ENCODE data around the gene ENPP6.
"Not testable (repeated sequence)": the region's sequence is repeated elsewhere in the genome, so short reads cannot be mapped to it uniquely, and the experiment has no call there.

The ENPP6 gene

DNA sequence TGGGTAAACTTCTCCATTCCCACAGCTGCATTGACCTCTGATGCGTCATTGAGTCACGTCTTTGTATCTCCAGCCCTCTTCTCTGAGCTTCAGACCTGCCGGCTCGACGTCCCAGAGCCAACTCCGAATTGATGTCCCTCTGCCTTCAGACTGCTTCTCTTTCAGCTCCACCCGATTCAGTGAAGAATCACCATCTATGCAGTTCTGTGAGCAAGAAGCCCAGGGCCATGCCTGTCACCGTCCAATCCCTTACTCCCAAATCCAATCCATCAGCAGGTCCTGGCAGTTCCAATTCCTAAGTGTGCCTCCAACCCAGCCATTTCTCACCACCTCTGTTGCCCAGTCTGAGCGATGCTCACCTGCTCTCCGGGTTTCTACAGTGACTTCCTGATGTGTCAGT is 70.7 kb downstream of the ENPP6 start:
- Mint-ChIP-seq H3K27me3 (peaks cover 42 to 67% of the 10 kb centered on the region in 2 donors), H3K4me3 (no peak overlapping the region), H3K27ac (no peak overlapping the region), H3K9me3 (no peaks in the 10 kb centered on the region), H3K36me3 (ENCODE audit: insufficient read depth) (peaks cover 3% of the 10 kb centered on the region), H3K4me1 (ENCODE audit: low read depth in 2 of 2) (no peaks in the 10 kb centered on the region)
- ATAC-seq (replicated peaks), result no peak
- DNase-seq, result no peak

DNA sequence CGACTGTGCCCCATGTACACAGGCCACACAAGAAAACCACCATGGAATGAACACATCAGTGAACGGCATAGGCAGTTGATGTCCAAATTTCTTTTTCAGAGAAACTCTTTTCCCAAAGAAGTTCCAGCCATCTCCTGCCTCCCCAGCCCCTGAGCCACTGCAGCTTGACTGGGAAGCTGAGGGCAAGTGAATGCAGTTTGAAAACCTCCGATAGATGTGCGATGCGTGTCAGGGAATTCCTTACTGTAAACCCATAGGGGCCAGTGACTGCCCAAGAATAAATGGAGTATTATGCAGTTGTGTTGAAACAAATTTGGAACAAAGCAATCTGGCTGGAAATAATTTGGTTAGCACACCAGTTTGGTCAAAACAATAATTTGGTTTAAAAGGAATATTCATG is 72.1 kb downstream of the ENPP6 start:
- H3K36me3 Mint-ChIP-seq (ENCODE audit: insufficient read depth), result peaks cover 3% of the 10 kb centered on the region

DNA sequence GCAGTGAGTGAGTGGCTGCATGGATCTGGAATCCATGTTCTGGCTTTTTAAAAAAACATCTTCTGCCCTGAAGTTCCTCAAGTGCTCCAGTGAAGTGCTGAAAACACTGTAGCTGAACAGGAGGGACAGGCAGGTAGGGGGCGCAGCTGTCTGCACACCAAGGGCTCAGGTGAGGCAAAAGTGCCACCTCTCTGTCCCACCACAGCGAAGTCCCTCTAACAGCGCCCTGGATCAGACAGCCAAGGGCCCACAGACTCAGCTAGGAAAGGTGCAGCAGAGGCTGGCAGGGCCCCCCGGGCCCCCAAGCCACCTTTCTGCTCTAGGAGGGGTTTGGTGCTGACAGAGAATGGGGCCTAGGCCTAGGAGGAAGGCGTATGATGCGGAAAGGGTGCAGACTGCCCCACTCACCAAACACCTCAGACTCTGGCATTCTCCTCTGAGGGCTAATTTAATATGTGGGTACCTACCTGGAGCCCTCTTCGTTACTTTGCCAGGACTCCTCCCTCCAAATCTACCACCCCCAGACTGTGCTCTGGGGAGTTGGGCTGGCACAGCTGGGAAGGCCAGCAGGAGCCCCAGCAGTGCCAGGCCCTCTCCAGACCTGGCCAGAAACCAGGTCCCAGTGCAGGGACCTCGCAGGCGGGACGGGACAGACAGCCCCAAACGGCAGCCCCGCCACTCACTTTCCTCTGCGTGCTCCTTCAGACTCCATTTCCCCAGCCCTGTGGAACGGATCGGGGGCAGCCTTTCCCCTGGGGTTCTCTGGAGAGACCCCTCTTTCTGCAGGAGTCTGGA is 73.7 kb downstream of the ENPP6 start:
- peaks cover 0 to 1% of the 10 kb centered on the region in 2 donors for H3K9me3 Mint-ChIP-seq
- no peak overlapping the region for H3K27ac Mint-ChIP-seq
- H3K36me3 Mint-ChIP-seq (ENCODE audit: insufficient read depth), result peaks cover 3% of the 10 kb centered on the region
- ATAC-seq (replicated peaks) (no peak), DNase-seq (no peak)
- no peaks in the 10 kb centered on the region for H3K4me1 Mint-ChIP-seq (ENCODE audit: low read depth in 2 of 2)
- H3K27me3 Mint-ChIP-seq, result peaks cover 43 to 69% of the 10 kb centered on the region in 2 donors
- no peak overlapping the region for H3K4me3 Mint-ChIP-seq

More for the DNA sequence above, 72.1 kb downstream of the ENPP6 start:
- H3K27ac Mint-ChIP-seq, result no peak overlapping the region
- H3K9me3 Mint-ChIP-seq, result no peaks in the 10 kb centered on the region
- peaks cover 43 to 66% of the 10 kb centered on the region in 2 donors for H3K27me3 Mint-ChIP-seq
- H3K4me1 Mint-ChIP-seq (ENCODE audit: low read depth in 2 of 2), result no peaks in the 10 kb centered on the region
- no peak for ATAC-seq (replicated peaks)
- no peak for DNase-seq
- H3K4me3 Mint-ChIP-seq, result no peak overlapping the region

DNA sequence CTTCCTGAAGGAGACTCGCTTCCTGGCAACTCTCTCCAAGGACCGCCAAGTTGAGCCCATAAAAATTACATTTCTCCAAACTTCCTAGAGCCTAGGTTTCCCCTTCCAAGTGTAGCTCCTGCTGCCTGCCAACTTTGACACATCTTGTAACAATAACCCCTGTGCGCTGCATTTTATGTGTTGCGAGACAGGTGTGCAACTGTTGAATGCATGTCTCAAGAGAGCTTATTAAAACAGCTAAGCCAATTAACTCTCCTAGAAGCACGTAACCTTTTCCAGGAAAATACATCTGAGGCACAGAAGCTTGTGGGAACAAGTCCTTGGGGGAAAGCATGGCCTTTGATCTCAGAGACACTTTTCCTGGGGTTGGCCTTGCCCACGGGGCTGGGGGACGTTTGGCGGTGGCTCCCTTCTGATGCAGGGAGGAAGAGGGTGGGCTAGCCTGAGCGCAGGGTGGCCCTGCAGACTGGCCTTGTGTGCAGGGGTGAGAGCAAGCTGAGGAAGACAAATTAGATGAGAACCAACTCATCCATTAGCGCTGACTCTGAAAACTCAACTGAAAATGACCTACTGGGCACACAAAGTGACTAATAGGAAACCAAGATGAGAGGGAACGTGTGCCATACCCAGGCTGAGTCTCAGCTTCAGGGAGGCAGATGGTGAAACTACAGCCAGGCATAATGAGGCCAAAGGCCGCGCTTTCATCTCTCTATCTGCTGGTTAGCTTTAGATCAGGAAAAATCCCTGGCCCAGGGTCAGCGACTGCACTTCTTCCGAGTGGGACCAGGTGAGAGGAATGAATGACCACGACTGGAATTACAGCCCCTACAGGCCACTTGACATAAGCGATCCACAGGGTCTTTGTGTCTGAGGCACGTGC is 75.3 kb downstream of the ENPP6 start:
- Mint-ChIP-seq H3K27ac (no peak overlapping the region), H3K4me1 (ENCODE audit: low read depth in 2 of 2) (no peaks in the 10 kb centered on the region), H3K27me3 (peaks cover 35 to 66% of the 10 kb centered on the region in 2 donors), H3K36me3 (ENCODE audit: insufficient read depth) (peaks cover 3% of the 10 kb centered on the region), H3K9me3 (peaks cover 0 to 1% of the 10 kb centered on the region in 2 donors), H3K4me3 (no peak overlapping the region)
- DNase-seq (no peak), ATAC-seq (replicated peaks) (no peak)

DNA sequence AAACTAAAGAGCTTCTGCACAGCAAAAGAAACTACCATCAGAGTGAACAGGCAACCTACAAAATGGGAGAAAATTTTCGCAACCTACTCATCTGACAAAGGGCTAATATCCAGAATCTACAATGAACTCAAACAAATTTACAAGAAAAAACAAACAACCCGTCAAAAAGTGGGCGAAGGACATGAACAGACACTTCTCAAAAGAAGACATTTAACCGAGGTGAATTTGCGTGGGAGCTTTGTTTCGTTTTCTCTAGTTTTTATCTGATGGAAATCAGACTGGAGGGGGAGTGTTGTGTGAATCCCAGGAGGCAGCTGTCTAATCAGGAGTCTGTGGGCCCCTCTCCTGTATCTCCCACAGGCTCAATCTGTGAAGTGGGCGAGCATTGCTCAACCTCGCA is 76.8 kb downstream of the ENPP6 start:
- not testable (repeated sequence) for DNase-seq; H3K4me1 Mint-ChIP-seq (ENCODE audit: low read depth in 2 of 2); ATAC-seq (replicated peaks); H3K36me3 Mint-ChIP-seq (ENCODE audit: insufficient read depth); H3K27ac Mint-ChIP-seq; H3K4me3 Mint-ChIP-seq
- Mint-ChIP-seq H3K9me3 (peaks cover 3 to 12% of the 10 kb centered on the region in 2 donors), H3K27me3 (peaks cover 36 to 62% of the 10 kb centered on the region in 2 donors)

DNA sequence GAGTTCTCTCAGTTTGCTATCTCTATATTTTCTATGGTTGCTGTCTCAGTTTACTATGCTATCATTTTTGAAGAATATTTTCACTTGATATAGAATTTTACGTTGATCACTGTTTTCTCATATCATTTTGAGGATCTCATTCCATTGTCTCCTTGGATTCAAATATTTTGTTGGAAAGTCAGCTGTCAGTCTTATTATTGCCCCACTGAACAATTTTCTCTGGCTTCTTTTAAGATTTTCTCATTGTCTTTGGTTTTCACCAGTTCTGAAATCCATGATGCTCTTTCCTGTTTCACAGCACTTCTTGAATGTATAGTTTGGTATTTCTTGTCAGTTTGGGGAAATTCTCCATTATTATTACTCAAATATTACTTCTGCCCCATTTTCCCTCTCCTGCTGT is 81.1 kb downstream of the ENPP6 start:
- Mint-ChIP-seq H3K27ac (no peak overlapping the region), H3K9me3 (peaks cover 3 to 12% of the 10 kb centered on the region in 2 donors), H3K4me1 (ENCODE audit: low read depth in 2 of 2) (no peaks in the 10 kb centered on the region), H3K27me3 (peaks cover 17 to 30% of the 10 kb centered on the region in 2 donors), H3K4me3 (no peak overlapping the region), H3K36me3 (ENCODE audit: insufficient read depth) (no peaks in the 10 kb centered on the region)
- ATAC-seq (replicated peaks) (no peak), DNase-seq (no peak)

DNA sequence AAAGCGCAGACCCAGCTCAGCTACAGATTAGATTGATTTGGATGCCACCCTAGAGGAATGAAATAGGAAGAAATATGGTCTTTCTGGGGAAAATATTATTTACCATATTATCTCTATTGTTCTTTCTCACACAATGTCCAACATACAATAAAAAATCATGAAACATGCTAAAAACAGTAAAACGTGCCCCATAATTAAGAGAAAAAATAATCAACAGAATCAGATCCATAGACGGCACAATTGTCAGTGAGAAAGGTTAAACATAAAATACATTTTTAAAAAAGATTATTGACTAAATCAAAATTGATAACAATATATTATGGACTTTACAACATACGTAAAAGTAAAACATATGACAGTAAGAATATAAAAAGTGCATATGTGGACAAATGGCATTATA is 90.9 kb downstream of the ENPP6 start:
- no peaks in the 10 kb centered on the region for H3K36me3 Mint-ChIP-seq (ENCODE audit: insufficient read depth)
- H3K4me3 Mint-ChIP-seq, result no peak overlapping the region
- H3K27ac Mint-ChIP-seq, result no peak overlapping the region
- ATAC-seq (replicated peaks) (no peak), DNase-seq (no peak)
- H3K27me3 Mint-ChIP-seq, result peaks cover 38 to 54% of the 10 kb centered on the region in 2 donors
- H3K9me3 Mint-ChIP-seq, result no peaks in the 10 kb centered on the region
- H3K4me1 Mint-ChIP-seq (ENCODE audit: low read depth in 2 of 2), result no peaks in the 10 kb centered on the region

DNA sequence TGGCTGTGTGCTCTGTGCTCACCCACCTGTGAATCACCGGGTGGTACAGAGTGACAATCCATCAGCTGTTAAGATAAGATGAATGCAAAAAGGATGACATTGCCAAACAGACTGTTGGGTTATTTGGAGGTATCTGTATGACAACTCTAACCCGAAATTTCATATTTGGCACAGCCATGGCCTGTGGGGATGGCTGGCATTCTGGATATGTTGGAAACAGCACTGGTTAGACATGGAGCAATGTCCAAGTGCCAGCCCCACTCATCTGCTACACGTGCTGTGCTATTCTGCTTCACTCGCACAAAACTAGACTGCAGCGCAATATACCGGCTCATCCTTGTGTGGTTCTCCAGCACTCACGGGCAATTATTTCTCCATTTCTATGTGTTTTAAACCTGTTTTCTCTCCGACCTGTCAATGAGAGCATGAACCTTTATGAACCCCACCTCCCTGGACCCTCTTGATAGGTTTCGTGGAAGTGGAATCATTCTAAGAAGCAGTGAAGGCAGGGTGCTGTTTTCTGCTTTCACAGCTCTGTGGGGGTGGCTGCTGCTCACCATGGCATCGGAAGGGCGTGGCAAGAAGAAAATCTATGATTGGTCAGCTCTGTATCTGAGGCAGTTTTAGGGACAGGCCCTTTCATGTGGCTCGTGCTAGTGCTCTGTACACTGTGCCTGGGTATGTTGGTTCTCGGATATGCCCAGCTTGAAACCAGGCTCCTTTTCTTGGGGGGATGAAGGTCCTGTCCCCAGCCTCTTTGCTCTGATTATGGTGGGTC is 94.9 kb downstream of the ENPP6 start:
- ATAC-seq (replicated peaks) (no peak), DNase-seq (no peak)
- Mint-ChIP-seq H3K27ac (no peak overlapping the region), H3K36me3 (ENCODE audit: insufficient read depth) (no peaks in the 10 kb centered on the region), H3K4me1 (ENCODE audit: low read depth in 2 of 2) (peaks cover 0 to 1% of the 10 kb centered on the region in 2 donors), H3K27me3 (peaks cover 47 to 78% of the 10 kb centered on the region in 2 donors), H3K4me3 (no peak overlapping the region), H3K9me3 (no peaks in the 10 kb centered on the region)

DNA sequence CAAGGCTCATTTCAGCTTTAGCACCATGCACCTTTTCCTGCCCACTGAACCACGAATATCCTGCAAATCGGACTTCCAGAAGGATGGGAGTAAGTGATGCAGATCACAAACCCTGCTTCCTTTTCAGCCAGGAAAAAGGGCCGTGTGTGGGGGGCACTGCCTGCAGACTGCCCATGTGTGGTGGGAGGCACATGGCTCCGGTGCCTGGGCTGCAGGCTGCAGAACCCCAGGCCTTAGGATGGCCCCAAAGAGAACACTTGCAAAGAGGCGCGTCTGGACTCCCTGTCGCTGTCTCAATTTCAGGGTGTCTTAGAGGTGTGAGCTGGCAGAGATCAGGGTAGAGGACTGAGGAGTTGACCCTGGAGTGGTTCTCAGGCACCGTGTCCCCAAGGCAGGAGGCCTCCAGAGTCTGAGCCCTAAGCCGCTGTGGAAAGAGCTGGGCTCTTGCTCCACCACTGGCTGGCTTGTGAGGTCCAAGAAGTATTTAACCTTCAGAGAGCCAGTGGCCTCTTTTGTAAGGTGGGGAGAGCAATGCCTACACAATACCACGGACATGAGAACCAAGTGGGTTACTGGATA is 97.0 kb downstream of the ENPP6 start:
- ATAC-seq (replicated peaks) (no peak), DNase-seq (no peak)
- Mint-ChIP-seq H3K27me3 (peaks cover 55 to 72% of the 10 kb centered on the region in 2 donors), H3K27ac (no peak overlapping the region), H3K4me3 (no peak overlapping the region), H3K9me3 (no peaks in the 10 kb centered on the region), H3K4me1 (ENCODE audit: low read depth in 2 of 2) (peaks cover 0 to 2% of the 10 kb centered on the region in 2 donors), H3K36me3 (ENCODE audit: insufficient read depth) (no peaks in the 10 kb centered on the region)

DNA sequence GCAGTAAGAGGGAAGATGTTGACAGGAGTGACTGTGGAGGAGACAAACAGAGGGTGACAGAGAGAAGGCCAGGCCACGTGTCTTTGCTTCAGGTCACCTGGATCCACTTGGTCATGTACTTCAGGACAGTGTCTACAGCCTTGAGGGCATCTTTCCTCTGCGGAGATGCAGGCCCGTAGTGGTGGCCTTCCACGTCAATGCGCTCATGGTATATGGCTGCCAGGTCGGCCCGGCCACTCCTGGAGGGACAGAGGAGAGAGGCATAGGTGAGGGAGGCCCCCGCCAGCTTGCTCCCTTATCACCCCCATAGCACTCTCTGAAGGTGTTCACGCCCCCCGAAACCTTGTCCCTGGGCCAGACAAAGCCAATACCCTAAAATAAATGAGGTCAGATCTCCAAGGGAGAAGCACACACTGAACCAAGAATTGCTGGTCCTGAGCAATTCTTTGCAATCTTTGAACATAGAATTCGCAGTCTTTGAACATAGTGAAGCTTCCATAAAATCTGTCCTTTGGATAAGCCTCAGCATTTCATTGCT is 99.9 kb downstream of the ENPP6 start:
- no peak for DNase-seq
- H3K4me3 Mint-ChIP-seq, result no peak overlapping the region
- peaks cover 0 to 2% of the 10 kb centered on the region in 2 donors for H3K4me1 Mint-ChIP-seq (ENCODE audit: low read depth in 2 of 2)
- no peaks in the 10 kb centered on the region for H3K36me3 Mint-ChIP-seq (ENCODE audit: insufficient read depth)
- peaks cover 48 to 59% of the 10 kb centered on the region in 2 donors for H3K27me3 Mint-ChIP-seq
- no peaks in the 10 kb centered on the region for H3K9me3 Mint-ChIP-seq
- ATAC-seq (replicated peaks), result no peak
- H3K27ac Mint-ChIP-seq, result no peak overlapping the region

DNA sequence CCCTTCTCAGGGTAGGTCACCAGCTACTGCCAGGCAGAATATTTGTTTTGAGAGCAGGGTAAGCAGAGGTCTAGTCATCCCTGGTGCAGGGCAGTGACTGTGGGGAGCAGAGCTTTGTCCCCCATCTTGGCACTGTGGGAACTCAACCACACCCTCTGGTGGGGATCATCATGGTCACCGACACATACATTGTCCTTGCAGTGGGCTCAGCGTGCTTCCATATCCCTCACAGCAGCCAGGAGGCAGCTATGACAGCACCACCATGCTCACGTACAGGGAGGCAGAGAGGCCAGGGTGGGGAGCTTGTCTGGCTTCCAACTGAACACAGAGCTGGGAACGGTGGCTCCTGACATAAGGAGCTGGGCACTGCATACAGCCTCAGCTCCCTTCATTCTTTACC is 102.3 kb downstream of the ENPP6 start:
- H3K4me3 Mint-ChIP-seq, result no peak overlapping the region
- H3K27me3 Mint-ChIP-seq, result peaks cover 56 to 62% of the 10 kb centered on the region in 2 donors
- H3K36me3 Mint-ChIP-seq (ENCODE audit: insufficient read depth), result peaks cover 3% of the 10 kb centered on the region
- no peaks in the 10 kb centered on the region for H3K9me3 Mint-ChIP-seq
- DNase-seq (no peak), ATAC-seq (replicated peaks) (no peak)
- H3K4me1 Mint-ChIP-seq (ENCODE audit: low read depth in 2 of 2), result peaks cover 0 to 2% of the 10 kb centered on the region in 2 donors
- H3K27ac Mint-ChIP-seq, result no peak overlapping the region

DNA sequence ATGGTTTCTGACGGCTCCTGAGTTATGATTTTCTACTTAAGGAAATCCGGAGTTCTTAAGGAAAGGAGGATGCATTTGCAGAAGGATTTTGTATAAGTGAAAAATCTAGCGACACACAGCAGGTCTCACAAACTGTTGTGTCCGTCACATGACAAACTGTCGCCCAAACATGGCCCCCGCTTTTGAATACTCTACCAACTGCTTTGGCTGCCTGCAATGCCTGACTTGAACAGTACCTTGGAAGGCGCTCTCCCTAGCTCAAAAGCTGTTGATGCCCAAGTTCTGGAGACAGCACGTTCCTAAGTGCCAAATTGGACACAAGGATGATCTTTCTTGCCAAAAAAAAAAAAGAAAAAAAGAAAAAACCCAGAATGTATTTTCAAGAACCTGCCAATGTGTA is 103.2 kb downstream of the ENPP6 start:
- Mint-ChIP-seq H3K9me3 (no peaks in the 10 kb centered on the region), H3K4me1 (ENCODE audit: low read depth in 2 of 2) (peaks cover 0 to 2% of the 10 kb centered on the region in 2 donors)
- ATAC-seq (replicated peaks), result no peak

More for the DNA sequence above, 103.2 kb downstream of the ENPP6 start:
- H3K27me3 Mint-ChIP-seq, result peaks cover 54 to 57% of the 10 kb centered on the region in 2 donors
- peaks cover 3% of the 10 kb centered on the region for H3K36me3 Mint-ChIP-seq (ENCODE audit: insufficient read depth)
- no peak overlapping the region for H3K4me3 Mint-ChIP-seq
- DNase-seq, result no peak
- no peak overlapping the region for H3K27ac Mint-ChIP-seq
